GM23338 (cell line): Measurements from ENCODE around the gene COPB1. TPM values are rescaled to one million over a fixed set of nuclear protein-coding genes. Genes with fewer than 3 reads are reported as not detected.

Source experiments
- ATAC-seq: fragments of 200-7000 bp; cut with Tn5 transposase; 3 replicates; pipeline ENCODE4 v1.9.1; 2020
- DNase-seq: peaks from one replicate; pipeline ENCODE4 v3.0.0-alpha.2; 2015; ENCODE audit warnings: low spot score
- H2AFZ ChIP-seq: fragments of 200-600 bp; sonication (generic); 2 replicates; pipeline ENCODE4 v1.8.0; 2016; ENCODE audit warnings: antibody characterized with exemption, mild to moderate bottlenecking, moderate library complexity
- H3F3A ChIP-seq: fragments of 200-600 bp; sonication (generic); replicated peaks from 2 replicates; pipeline ENCODE4 v1.8.0; 2017; ENCODE audit warnings: antibody characterized with exemption, mixed run types, low read depth
- H3K27ac ChIP-seq: fragments of 200-600 bp; sonication (generic); 2 replicates; pipeline ENCODE4 v1.6.1; 2016; ENCODE audit warnings: low read depth
- H3K27me3 ChIP-seq: fragments of 200-600 bp; sonication (generic); 2 replicates; pipeline ENCODE4 v1.8.0; 2016; ENCODE audit warnings: mild to moderate bottlenecking, mixed run types, moderate library complexity; ENCODE audit not compliant: insufficient read depth
- H3K36me3 ChIP-seq: fragments of 200-600 bp; sonication (generic); 2 replicates; pipeline ENCODE4 v1.8.0; 2016; ENCODE audit warnings: mild to moderate bottlenecking; ENCODE audit not compliant: insufficient read depth
- H3K4me1 ChIP-seq: fragments of 200-600 bp; sonication (generic); 2 replicates; pipeline ENCODE4 v1.8.0; 2016; ENCODE audit warnings: mild to moderate bottlenecking, moderate library complexity; ENCODE audit not compliant: insufficient read depth
- H3K4me2 ChIP-seq: fragments of 200-600 bp; sonication (generic); 2 replicates; pipeline ENCODE4 v1.7.1; 2017; ENCODE audit warnings: mixed run types
- H3K4me3 ChIP-seq: fragments of 200-600 bp; sonication (generic); 2 replicates; pipeline ENCODE4 v1.6.1; 2016; ENCODE audit warnings: mixed run types
- H3K79me2 ChIP-seq: fragments of 200-600 bp; sonication (generic); replicated peaks from 2 replicates; pipeline ENCODE4 v1.8.0; 2017; ENCODE audit warnings: mild to moderate bottlenecking; ENCODE audit not compliant: insufficient read depth
- H3K9me2 ChIP-seq: fragments of 200-600 bp; sonication (generic); 2 replicates; pipeline ENCODE4 v1.8.0; 2017; ENCODE audit not compliant: insufficient read depth
- H4K20me1 ChIP-seq: fragments of 200-600 bp; sonication (generic); replicated peaks from 2 replicates; pipeline ENCODE4 v1.8.0; 2017; ENCODE audit warnings: mild to moderate bottlenecking; ENCODE audit not compliant: insufficient read depth
- H3K27ac Mint-ChIP-seq: 2 replicates; pipeline ENCODE4 v1.8.0; 2020; ENCODE audit warnings: inconsistent platforms, mild to moderate bottlenecking, moderate library complexity, mixed read lengths
- H3K27me3 Mint-ChIP-seq: 3 replicates; pipeline ENCODE4 v1.8.0; 2022; ENCODE audit warnings: low read depth, mild to moderate bottlenecking, moderate library complexity, mixed read lengths, inconsistent platforms; ENCODE audit not compliant: insufficient read depth, poor library complexity
- H3K36me3 Mint-ChIP-seq: 3 replicates; pipeline ENCODE4 v1.8.0; 2021; ENCODE audit warnings: low read depth, mild to moderate bottlenecking, inconsistent platforms, moderate library complexity, mixed read lengths
- H3K4me1 Mint-ChIP-seq: 3 replicates; pipeline ENCODE4 v1.8.0; 2020; ENCODE audit warnings: mild to moderate bottlenecking, inconsistent platforms, mixed read lengths
- H3K4me3 Mint-ChIP-seq: 3 replicates; pipeline ENCODE4 v1.8.0; 2021; ENCODE audit warnings: moderate library complexity, mild to moderate bottlenecking, inconsistent platforms, mixed read lengths
- H3K9me3 Mint-ChIP-seq: 3 replicates; pipeline ENCODE4 v1.8.0; 2020; ENCODE audit warnings: moderate library complexity, mild to moderate bottlenecking, inconsistent platforms, mixed read lengths
- CREB1 ChIP-seq: fragments of 250-450 bp; sonication (Bioruptor Pico); IDR thresholded peaks from 2 replicates; pipeline ENCODE4 v1.5.0; 2020; ENCODE audit warnings: low read depth, mild to moderate bottlenecking, moderate library complexity
- POLR2AphosphoS5 ChIP-seq: IDR thresholded peaks from 2 replicates; pipeline ENCODE4 v1.6.1; 2016; ENCODE audit warnings: antibody characterized with exemption, low read depth
- STAT1 ChIP-seq: IDR thresholded peaks from one replicate; pipeline ENCODE4 v1.6.1; 2016; ENCODE audit warnings: antibody characterized with exemption; ENCODE audit not compliant: unreplicated experiment
- polyA plus RNA-seq: library from polyadenylated mRNA; unstranded; fragments of >200 nt; fragmentation: Nextera tagmentation; extraction: Ambion mirVana; gene quantifications from 2 replicates; pipeline ENCODE4 v1.2.1, GENCODE V29; 2016
- total RNA-seq: library from RNA; depleted of rRNA; stranded (reverse); fragments of >200 nt; shearing (Covaris generic); gene quantifications from 2 replicates; pipeline ENCODE4 v1.2.3, GENCODE V29; 2014
- TF ChIP-seq, protein P1 (sequence below): IDR thresholded peaks from 2 replicates; pipeline ENCODE4 v1.6.1; 2016; ENCODE audit warnings: antibody characterized with exemption
- TF ChIP-seq, protein P2 (sequence below), 2 experiments: fragments of 200-600 bp in 1 of 2; sonication (generic) in 1 of 2; conservative IDR thresholded peaks; 2 replicates each; pipeline versions ENCODE4 v1.5.1 to v1.6.1; 2016 to 2017; ENCODE audit warnings: antibody characterized with exemption in 2 of 2, low read depth in 2 of 2, mild to moderate bottlenecking in 2 of 2, moderate library complexity in 1 of 2
- TF ChIP-seq, protein P3 (sequence below): fragments of 250-450 bp; sonication (Bioruptor Pico); IDR thresholded peaks from 2 replicates; pipeline ENCODE4 v1.5.0; 2020; ENCODE audit warnings: mild to moderate bottlenecking, moderate library complexity

Gene COPB1
- total and polyA plus RNA-seq, 2 experiments from 2014 or later, result 42.3 to 104 TPM

DNA sequence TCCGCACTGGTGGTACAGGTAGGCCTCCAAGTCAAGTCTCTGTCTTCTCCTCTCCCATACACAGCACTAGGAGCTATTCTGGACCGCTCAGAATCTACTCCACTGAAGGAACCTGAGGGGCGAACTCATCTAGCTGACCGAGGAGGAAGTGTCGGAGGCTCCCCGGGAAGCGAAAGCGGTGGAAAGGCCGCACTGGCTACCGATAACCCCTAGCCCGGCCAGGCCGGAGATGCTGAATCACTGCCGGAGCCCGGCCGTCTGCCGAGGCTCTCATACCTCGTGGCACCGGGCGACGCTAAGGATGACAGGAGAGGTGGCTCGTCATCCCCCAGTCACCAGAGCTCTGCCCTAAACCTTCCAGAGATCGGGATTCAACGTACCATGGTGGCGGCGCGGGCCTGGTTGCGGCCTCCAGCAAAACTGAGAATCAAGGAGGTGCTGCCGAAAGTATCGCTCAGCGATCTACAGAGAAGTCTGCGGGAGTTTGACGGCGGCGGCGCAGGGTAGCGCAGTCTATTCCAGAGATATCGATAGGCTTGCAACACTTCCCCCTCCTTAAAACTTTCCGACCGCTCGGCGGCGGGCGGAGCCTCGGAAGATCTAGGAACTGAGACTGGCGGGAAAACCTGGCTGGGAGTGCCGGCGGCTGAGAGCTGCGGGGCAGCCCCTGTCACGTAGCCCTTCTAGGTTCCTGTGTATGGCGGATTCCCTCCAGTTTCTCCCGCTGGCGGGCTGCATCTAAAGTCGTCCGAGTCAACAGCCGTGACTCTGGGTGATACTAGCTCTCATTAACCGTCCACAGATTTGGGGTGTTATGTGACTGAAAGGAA lies 20.5 kb upstream of the COPB1 start, which contains the start of gene PSMA1:
PSMA1 (minus strand) TSS at position 470 of the 830 bp plus-strand sequence; CDS start at position 383, 87 bp downstream.
- H3K79me2 ChIP-seq, result peaks cover 19% of the 10 kb centered on the region
- Mint-ChIP-seq H3K27me3 (peaks cover 6% of the 10 kb centered on the region), H3K36me3 (peaks cover 26% of the 10 kb centered on the region), H3K27ac (peak within 1 kb of the TSS; percentile 99), H3K4me1 (peaks cover 15% of the 10 kb centered on the region), H3K9me3 (no peaks in the 10 kb centered on the region), H3K4me3 (peak within 1 kb of the TSS; percentile 97)
- ATAC-seq, result peak; percentile 96
- peaks cover 13% of the 10 kb centered on the region; the same call in 1 of the 2 replicates for H3K36me3 ChIP-seq
- peak within 1 kb of the TSS; percentile 92 for H2AFZ ChIP-seq
- peak within 1 kb of the TSS; percentile 96 for H3K4me2 ChIP-seq
- TF ChIP-seq POLR2AphosphoS5, result peak; percentile 94
- TF ChIP-seq, protein P1, sequence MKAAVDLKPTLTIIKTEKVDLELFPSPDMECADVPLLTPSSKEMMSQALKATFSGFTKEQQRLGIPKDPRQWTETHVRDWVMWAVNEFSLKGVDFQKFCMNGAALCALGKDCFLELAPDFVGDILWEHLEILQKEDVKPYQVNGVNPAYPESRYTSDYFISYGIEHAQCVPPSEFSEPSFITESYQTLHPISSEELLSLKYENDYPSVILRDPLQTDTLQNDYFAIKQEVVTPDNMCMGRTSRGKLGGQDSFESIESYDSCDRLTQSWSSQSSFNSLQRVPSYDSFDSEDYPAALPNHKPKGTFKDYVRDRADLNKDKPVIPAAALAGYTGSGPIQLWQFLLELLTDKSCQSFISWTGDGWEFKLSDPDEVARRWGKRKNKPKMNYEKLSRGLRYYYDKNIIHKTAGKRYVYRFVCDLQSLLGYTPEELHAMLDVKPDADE, result peak; percentile 83
- TF ChIP-seq, protein P2, sequence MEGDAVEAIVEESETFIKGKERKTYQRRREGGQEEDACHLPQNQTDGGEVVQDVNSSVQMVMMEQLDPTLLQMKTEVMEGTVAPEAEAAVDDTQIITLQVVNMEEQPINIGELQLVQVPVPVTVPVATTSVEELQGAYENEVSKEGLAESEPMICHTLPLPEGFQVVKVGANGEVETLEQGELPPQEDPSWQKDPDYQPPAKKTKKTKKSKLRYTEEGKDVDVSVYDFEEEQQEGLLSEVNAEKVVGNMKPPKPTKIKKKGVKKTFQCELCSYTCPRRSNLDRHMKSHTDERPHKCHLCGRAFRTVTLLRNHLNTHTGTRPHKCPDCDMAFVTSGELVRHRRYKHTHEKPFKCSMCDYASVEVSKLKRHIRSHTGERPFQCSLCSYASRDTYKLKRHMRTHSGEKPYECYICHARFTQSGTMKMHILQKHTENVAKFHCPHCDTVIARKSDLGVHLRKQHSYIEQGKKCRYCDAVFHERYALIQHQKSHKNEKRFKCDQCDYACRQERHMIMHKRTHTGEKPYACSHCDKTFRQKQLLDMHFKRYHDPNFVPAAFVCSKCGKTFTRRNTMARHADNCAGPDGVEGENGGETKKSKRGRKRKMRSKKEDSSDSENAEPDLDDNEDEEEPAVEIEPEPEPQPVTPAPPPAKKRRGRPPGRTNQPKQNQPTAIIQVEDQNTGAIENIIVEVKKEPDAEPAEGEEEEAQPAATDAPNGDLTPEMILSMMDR (conservative IDR thresholded peaks at IDR 0.05; ENCODE audit: low read depth in 2 of 2), result no peak
- 0 out of 2 replicates have a peak, but pooled peaks have one; percentile 65 for TF ChIP-seq CREB1 (CRISPR knock-in tag)
- H4K20me1 ChIP-seq, result no peaks in the 10 kb centered on the region
- 0 out of 2 replicates have a peak, but pooled peaks cover 3% of the 10 kb centered on the region for H3F3A ChIP-seq
- no peaks in the 10 kb centered on the region for H3K9me2 ChIP-seq
- DNase-seq, result peak; percentile 98
- H3K27ac ChIP-seq, result peak within 1 kb of the TSS; percentile 79
- H3K4me1 ChIP-seq, result peaks cover 8% of the 10 kb centered on the region
- H3K4me3 ChIP-seq, result peak within 1 kb of the TSS; percentile 97
- H3K27me3 ChIP-seq, result no peaks in the 10 kb centered on the region

DNA sequence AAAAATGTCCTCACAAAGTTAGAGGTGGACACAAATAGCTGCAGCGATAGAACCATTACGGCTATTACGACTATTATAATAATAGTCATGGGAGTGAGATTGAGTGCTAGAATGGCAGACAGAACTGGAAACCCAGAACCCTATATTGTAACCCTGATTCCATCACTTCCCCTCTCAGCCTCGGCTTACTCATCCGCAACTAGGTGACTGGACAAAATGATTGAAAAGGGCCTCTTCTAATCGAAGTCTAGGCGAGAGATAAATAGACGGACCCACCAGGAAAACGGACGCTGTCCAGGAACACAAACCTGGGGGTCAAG lies 19.9 kb upstream of the COPB1 start:
- H3K4me1 ChIP-seq, result peaks cover 8% of the 10 kb centered on the region
- H3F3A ChIP-seq, result 0 out of 2 replicates have a peak, but pooled peaks cover 3% of the 10 kb centered on the region
- ATAC-seq (no peak), DNase-seq (no peak)
- H3K9me3 Mint-ChIP-seq, result no peaks in the 10 kb centered on the region
- peak overlapping the region; percentile 97 for H3K4me3 Mint-ChIP-seq
- no peaks in the 10 kb centered on the region for H3K27me3 ChIP-seq
- no peaks in the 10 kb centered on the region for H4K20me1 ChIP-seq
- peak overlapping the region; percentile 92 for H2AFZ ChIP-seq
- peak overlapping the region; percentile 96 for H3K4me2 ChIP-seq
- H3K4me3 ChIP-seq, result peak overlapping the region; percentile 97
- peaks cover 6% of the 10 kb centered on the region for H3K27me3 Mint-ChIP-seq
- peaks cover 29% of the 10 kb centered on the region for H3K36me3 Mint-ChIP-seq
- peak overlapping the region; percentile 79 for H3K27ac ChIP-seq
- peaks cover 19% of the 10 kb centered on the region for H3K79me2 ChIP-seq
- no peaks in the 10 kb centered on the region for H3K9me2 ChIP-seq
- peak overlapping the region; percentile 99 for H3K27ac Mint-ChIP-seq
- peaks cover 16% of the 10 kb centered on the region; the same call in 1 of the 2 replicates for H3K36me3 ChIP-seq
- peaks cover 15% of the 10 kb centered on the region for H3K4me1 Mint-ChIP-seq
- TF ChIP-seq STAT1 (no peak), POLR2AphosphoS5 (no peak), CREB1 (CRISPR knock-in tag) (no peak)
- TF ChIP-seq, protein P3, sequence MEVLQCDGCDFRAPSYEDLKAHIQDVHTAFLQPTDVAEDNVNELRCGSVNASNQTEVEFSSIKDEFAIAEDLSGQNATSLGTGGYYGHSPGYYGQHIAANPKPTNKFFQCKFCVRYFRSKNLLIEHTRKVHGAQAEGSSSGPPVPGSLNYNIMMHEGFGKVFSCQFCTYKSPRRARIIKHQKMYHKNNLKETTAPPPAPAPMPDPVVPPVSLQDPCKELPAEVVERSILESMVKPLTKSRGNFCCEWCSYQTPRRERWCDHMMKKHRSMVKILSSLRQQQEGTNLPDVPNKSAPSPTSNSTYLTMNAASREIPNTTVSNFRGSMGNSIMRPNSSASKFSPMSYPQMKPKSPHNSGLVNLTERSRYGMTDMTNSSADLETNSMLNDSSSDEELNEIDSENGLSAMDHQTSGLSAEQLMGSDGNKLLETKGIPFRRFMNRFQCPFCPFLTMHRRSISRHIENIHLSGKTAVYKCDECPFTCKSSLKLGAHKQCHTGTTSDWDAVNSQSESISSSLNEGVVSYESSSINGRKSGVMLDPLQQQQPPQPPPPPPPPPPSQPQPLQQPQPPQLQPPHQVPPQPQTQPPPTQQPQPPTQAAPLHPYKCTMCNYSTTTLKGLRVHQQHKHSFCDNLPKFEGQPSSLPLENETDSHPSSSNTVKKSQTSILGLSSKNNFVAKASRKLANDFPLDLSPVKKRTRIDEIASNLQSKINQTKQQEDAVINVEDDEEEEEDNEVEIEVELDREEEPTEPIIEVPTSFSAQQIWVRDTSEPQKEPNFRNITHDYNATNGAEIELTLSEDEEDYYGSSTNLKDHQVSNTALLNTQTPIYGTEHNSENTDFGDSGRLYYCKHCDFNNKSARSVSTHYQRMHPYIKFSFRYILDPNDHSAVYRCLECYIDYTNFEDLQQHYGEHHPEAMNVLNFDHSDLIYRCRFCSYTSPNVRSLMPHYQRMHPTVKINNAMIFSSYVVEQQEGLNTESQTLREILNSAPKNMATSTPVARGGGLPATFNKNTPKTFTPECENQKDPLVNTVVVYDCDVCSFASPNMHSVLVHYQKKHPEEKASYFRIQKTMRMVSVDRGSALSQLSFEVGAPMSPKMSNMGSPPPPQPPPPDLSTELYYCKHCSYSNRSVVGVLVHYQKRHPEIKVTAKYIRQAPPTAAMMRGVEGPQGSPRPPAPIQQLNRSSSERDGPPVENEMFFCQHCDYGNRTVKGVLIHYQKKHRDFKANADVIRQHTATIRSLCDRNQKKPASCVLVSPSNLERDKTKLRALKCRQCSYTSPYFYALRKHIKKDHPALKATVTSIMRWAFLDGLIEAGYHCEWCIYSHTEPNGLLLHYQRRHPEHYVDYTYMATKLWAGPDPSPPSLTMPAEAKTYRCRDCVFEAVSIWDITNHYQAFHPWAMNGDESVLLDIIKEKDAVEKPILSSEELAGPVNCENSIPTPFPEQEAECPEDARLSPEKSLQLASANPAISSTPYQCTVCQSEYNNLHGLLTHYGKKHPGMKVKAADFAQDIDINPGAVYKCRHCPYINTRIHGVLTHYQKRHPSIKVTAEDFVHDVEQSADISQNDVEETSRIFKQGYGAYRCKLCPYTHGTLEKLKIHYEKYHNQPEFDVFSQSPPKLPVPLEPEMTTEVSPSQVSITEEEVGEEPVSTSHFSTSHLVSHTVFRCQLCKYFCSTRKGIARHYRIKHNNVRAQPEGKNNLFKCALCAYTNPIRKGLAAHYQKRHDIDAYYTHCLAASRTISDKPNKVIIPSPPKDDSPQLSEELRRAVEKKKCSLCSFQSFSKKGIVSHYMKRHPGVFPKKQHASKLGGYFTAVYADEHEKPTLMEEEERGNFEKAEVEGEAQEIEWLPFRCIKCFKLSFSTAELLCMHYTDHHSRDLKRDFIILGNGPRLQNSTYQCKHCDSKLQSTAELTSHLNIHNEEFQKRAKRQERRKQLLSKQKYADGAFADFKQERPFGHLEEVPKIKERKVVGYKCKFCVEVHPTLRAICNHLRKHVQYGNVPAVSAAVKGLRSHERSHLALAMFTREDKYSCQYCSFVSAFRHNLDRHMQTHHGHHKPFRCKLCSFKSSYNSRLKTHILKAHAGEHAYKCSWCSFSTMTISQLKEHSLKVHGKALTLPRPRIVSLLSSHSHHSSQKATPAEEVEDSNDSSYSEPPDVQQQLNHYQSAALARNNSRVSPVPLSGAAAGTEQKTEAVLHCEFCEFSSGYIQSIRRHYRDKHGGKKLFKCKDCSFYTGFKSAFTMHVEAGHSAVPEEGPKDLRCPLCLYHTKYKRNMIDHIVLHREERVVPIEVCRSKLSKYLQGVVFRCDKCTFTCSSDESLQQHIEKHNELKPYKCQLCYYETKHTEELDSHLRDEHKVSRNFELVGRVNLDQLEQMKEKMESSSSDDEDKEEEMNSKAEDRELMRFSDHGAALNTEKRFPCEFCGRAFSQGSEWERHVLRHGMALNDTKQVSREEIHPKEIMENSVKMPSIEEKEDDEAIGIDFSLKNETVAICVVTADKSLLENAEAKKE, result no peak
- TF ChIP-seq, protein P1, result no peak
